ENCODE data around the gene EIF2S1.
"Not testable (repeated sequence)": the region's sequence is repeated elsewhere in the genome, so short reads cannot be mapped to it uniquely, and the experiment has no call there.

The EIF2S1 gene

DNA sequence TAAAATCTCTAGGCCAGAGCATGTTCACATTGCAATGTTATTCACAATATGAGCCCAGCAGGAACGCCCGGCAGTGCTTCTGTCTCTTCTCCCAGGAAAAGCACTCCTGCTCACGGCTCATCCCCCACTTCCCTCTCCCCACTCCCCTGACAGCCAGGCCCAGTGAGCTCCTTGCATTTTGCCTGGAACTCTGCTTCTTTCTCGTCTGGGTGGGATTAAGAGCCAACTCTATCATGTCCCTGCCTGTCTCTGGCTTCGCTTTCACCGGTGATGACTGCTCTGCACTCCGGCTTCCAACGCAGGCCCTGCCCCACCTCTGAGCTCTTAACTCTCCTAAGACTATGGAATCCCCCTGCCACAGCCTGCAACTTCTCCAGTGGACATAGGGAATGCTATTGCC, 49.3 kb downstream of the EIF2S1 start:
- Histone ChIP-seq H3K36me3 (ENCODE audit: control insufficient read depth in 5 of 5, insufficient read depth in 5 of 5, low read length in 5 of 5) (no peaks in the 10 kb centered on the region), H3K27ac (ENCODE audit: low read depth, low read length) (no peak overlapping the region), H3K9me3 (ENCODE audit: control insufficient read depth in 5 of 5, low read length in 5 of 5) (no peaks in the 10 kb centered on the region), H3K9ac (ENCODE audit: low read length in 5 of 5) (no peak overlapping the region), H3K27me3 (ENCODE audit: control insufficient read depth in 5 of 5, insufficient read depth in 4 of 5, low read length in 5 of 5) (peaks cover 7 to 13% (median 11%) of the 10 kb centered on the region in 5 donors), H3K4me3 (ENCODE audit: low read depth in 1 of 5, low read length in 5 of 5) (no peak overlapping the region), H3K4me1 (ENCODE audit: control insufficient read depth in 5 of 5, insufficient read depth in 5 of 5, low read length in 5 of 5) (peaks cover 0 to 19% (median 11%) of the 10 kb centered on the region in 5 donors)

- Histone ChIP-seq H3K36me3 (ENCODE audit: control insufficient read depth in 5 of 5, insufficient read depth in 5 of 5, low read length in 5 of 5) (no peaks in the 10 kb centered on the region), H3K4me1 (ENCODE audit: control insufficient read depth in 5 of 5, insufficient read depth in 5 of 5, low read length in 5 of 5) (peaks cover 0 to 19% (median 11%) of the 10 kb centered on the region in 5 donors), H3K27ac (ENCODE audit: low read depth, low read length) (no peak overlapping the region), H3K27me3 (ENCODE audit: control insufficient read depth in 5 of 5, insufficient read depth in 4 of 5, low read length in 5 of 5) (peaks cover 7 to 13% (median 11%) of the 10 kb centered on the region in 5 donors), H3K9ac (ENCODE audit: low read length in 5 of 5) (no peak overlapping the region), H3K4me3 (ENCODE audit: low read depth in 1 of 5, low read length in 5 of 5) (no peak overlapping the region), H3K9me3 (ENCODE audit: control insufficient read depth in 5 of 5, low read length in 5 of 5) (no peaks in the 10 kb centered on the region)
Observed at GRCh38 chr14:67410313-67410712, 50.2 kb downstream of the EIF2S1 start.

GRCh38 chr14:67411370-67411769, 51.2 kb downstream of the EIF2S1 start:
- Histone ChIP-seq H3K27me3 (ENCODE audit: control insufficient read depth in 5 of 5, insufficient read depth in 4 of 5, low read length in 5 of 5) (peaks cover 7 to 14% (median 12%) of the 10 kb centered on the region in 5 donors), H3K9ac (ENCODE audit: low read length in 5 of 5) (no peak overlapping the region)

DNA sequence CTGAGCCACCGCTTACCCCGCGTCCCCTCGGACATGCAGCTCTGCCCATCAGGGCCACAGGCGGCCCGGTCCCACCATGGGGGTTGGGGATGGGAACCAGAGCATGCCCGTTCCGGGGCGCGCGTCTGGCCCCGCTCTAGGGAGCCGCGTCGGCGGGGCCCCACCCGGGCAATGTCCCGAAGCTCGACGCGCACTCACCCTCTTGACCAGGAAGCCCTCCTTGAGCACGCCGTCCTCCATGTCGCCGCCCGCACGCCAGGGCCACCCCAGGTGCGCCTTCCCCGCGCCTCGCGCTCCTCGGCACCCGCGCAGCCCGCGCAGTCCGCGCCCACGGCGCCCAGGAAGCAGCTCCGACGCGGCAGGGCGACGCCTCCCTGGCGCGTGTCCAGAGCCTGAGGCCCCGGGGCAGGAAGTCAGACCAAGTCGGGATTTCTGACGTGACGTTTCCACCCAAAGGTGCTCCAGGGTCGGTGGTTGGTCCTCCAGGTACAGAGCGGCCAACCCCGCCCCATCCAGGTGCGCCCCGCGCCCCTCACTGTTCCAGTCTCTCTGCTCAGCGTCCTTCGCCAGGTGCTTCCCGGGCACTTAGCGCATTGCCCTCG, 51.8 kb downstream of the EIF2S1 start, which contains the start of gene PLEK2:
Gene PLEK2 (minus strand): TSS at position 346 of the 602 bp plus-strand sequence. CDS start 106 bp downstream, at position 240.
- no peak within 1 kb of the TSS for H3K9ac ChIP-seq (ENCODE audit: low read length in 5 of 5)
- H3K9me3 ChIP-seq (ENCODE audit: control insufficient read depth in 5 of 5, low read length in 5 of 5): no peaks in the 10 kb centered on the region
- peak within 1 kb of the TSS in 4 of 5 donors; percentile 39 to 66 (median 54) for H3K4me3 ChIP-seq (ENCODE audit: low read depth in 1 of 5, low read length in 5 of 5)
- H3K27me3 ChIP-seq (ENCODE audit: control insufficient read depth in 5 of 5, insufficient read depth in 4 of 5, low read length in 5 of 5): peaks cover 7 to 14% (median 12%) of the 10 kb centered on the region in 5 donors
- peaks cover 0 to 19% (median 11%) of the 10 kb centered on the region in 5 donors for H3K4me1 ChIP-seq (ENCODE audit: control insufficient read depth in 5 of 5, insufficient read depth in 5 of 5, low read length in 5 of 5)
- no peak within 1 kb of the TSS for H3K27ac ChIP-seq (ENCODE audit: low read depth, low read length)
- H3K36me3 ChIP-seq (ENCODE audit: control insufficient read depth in 5 of 5, insufficient read depth in 5 of 5, low read length in 5 of 5): no peaks in the 10 kb centered on the region

More at GRCh38 chr14:67411370-67411769, 51.2 kb downstream of the EIF2S1 start:
- Histone ChIP-seq H3K9me3 (ENCODE audit: control insufficient read depth in 5 of 5, low read length in 5 of 5) (no peaks in the 10 kb centered on the region), H3K36me3 (ENCODE audit: control insufficient read depth in 5 of 5, insufficient read depth in 5 of 5, low read length in 5 of 5) (no peaks in the 10 kb centered on the region), H3K27ac (ENCODE audit: low read depth, low read length) (no peak overlapping the region), H3K4me3 (ENCODE audit: low read depth in 1 of 5, low read length in 5 of 5) (peak overlapping the region in 3 of 5 donors; percentile 52 to 66 (median 57)), H3K4me1 (ENCODE audit: control insufficient read depth in 5 of 5, insufficient read depth in 5 of 5, low read length in 5 of 5) (peaks cover 0 to 19% (median 11%) of the 10 kb centered on the region in 5 donors)

DNA sequence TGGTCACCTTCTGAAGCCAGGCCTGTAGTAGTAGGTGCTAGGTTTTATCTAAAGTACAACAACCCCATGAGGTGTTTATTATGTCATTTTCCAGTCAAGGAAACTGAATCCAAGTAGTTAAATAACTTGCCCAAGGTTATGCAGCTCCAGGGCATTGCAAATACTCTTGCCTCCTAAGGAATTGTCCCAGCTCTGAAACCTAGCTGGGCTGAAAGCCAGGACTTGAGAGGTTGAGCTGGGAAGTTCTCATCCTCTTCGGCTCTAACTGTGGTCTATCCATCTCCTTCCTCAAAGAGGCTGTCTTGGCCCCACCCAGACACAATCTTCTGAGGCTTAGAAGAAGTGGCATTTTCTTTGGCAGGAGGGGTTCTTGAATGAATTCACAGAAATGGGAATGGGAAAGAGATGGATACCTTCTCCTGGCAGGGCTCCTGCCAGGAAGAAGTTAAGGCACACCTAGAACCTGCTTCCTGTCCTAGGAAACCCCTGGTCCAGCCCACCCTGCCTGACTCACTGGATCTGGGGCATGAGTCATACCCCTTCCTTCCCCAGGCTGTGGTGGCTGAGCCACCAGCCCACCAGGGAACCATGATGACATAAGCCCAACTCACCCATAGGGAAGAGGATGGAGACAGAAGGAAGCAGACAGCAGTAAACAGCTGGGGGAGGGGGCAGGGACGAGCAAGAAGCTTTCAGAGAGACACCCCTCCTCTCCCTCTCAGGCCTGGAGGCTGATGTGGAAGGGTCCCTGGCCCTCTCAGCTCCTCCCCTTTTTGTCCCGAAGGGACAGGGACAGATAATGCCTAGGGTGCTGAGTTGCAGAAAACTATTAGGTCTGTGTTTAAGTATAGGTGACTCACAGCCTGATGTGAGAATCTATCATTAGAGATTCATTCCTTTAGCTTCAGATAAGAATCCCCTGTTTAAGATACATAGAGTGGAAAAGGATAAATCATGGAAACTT, 54.0 kb downstream of the EIF2S1 start:
- Histone ChIP-seq H3K9ac (ENCODE audit: low read length in 5 of 5) (no peak overlapping the region), H3K4me3 (ENCODE audit: low read depth in 1 of 5, low read length in 5 of 5) (no peak overlapping the region), H3K36me3 (ENCODE audit: control insufficient read depth in 5 of 5, insufficient read depth in 5 of 5, low read length in 5 of 5) (no peaks in the 10 kb centered on the region), H3K27ac (ENCODE audit: low read depth, low read length) (no peak overlapping the region), H3K9me3 (ENCODE audit: control insufficient read depth in 5 of 5, low read length in 5 of 5) (no peaks in the 10 kb centered on the region), H3K4me1 (ENCODE audit: control insufficient read depth in 5 of 5, insufficient read depth in 5 of 5, low read length in 5 of 5) (peaks cover 0 to 19% (median 11%) of the 10 kb centered on the region in 5 donors), H3K27me3 (ENCODE audit: control insufficient read depth in 5 of 5, insufficient read depth in 4 of 5, low read length in 5 of 5) (peaks cover 7 to 14% (median 12%) of the 10 kb centered on the region in 5 donors)

DNA sequence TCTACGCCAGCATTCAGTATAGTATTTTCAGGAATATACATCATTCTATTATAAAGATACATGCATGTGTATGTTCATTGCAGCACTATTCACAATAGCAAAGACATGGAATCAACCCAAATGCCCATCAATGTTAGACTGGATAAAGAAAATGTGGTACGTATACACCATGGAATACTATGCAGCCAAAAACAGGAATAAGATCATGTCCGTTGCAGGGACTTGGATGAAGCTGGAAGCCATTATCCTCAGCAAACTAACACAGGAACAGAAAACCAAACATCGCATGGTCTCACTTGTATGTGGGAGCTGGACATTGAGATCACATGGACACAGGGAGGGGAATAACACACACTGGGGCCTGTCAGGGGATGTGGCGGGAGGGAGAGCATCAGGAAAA, 55.5 kb downstream of the EIF2S1 start:
- Histone ChIP-seq H3K27me3 (ENCODE audit: control insufficient read depth in 5 of 5, insufficient read depth in 4 of 5, low read length in 5 of 5) (peaks cover 7 to 14% (median 13%) of the 10 kb centered on the region in 5 donors), H3K4me1 (ENCODE audit: control insufficient read depth in 5 of 5, insufficient read depth in 5 of 5, low read length in 5 of 5) (peaks cover 0 to 19% (median 11%) of the 10 kb centered on the region in 5 donors)
- H3K9me3 ChIP-seq (ENCODE audit: control insufficient read depth in 5 of 5, low read length in 5 of 5); H3K36me3 ChIP-seq (ENCODE audit: control insufficient read depth in 5 of 5, insufficient read depth in 5 of 5, low read length in 5 of 5); H3K9ac ChIP-seq (ENCODE audit: low read length in 5 of 5); H3K4me3 ChIP-seq (ENCODE audit: low read depth in 1 of 5, low read length in 5 of 5); H3K27ac ChIP-seq (ENCODE audit: low read depth, low read length): not testable (repeated sequence)

- Histone ChIP-seq H3K36me3 (ENCODE audit: control insufficient read depth in 5 of 5, insufficient read depth in 5 of 5, low read length in 5 of 5) (no peaks in the 10 kb centered on the region), H3K27me3 (ENCODE audit: control insufficient read depth in 5 of 5, insufficient read depth in 4 of 5, low read length in 5 of 5) (peaks cover 7 to 14% (median 12%) of the 10 kb centered on the region in 5 donors), H3K4me1 (ENCODE audit: control insufficient read depth in 5 of 5, insufficient read depth in 5 of 5, low read length in 5 of 5) (peaks cover 0 to 19% (median 11%) of the 10 kb centered on the region in 5 donors), H3K27ac (ENCODE audit: low read depth, low read length) (no peak overlapping the region), H3K4me3 (ENCODE audit: low read depth in 1 of 5, low read length in 5 of 5) (no peak overlapping the region), H3K9ac (ENCODE audit: low read length in 5 of 5) (no peak overlapping the region), H3K9me3 (ENCODE audit: control insufficient read depth in 5 of 5, low read length in 5 of 5) (no peaks in the 10 kb centered on the region)
Observed at GRCh38 chr14:67416085-67416484, 56.0 kb downstream of the EIF2S1 start.

DNA sequence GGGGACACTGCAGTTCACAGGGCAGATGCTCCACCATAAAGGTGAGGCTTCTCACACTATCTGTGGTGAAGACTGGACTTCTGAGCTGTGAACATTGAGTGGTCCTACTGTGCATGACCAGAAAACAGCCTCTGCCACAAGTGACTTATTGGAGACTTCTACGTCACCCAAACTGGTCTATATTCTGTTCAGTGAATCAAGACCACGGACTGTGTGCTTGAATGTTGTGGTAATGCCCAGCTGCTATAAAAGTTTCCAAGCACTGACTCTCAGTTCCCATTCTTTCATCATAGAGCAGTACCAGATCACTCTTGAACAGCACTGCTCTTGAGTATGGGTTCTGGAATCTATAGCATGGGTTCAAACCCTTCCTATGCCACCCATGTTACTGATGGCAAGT, 56.7 kb downstream of the EIF2S1 start:
- Histone ChIP-seq H3K4me1 (ENCODE audit: control insufficient read depth in 5 of 5, insufficient read depth in 5 of 5, low read length in 5 of 5) (peaks cover 0 to 14% (median 7%) of the 10 kb centered on the region in 5 donors), H3K9ac (ENCODE audit: low read length in 5 of 5) (no peak overlapping the region), H3K36me3 (ENCODE audit: control insufficient read depth in 5 of 5, insufficient read depth in 5 of 5, low read length in 5 of 5) (no peaks in the 10 kb centered on the region), H3K27ac (ENCODE audit: low read depth, low read length) (no peak overlapping the region), H3K4me3 (ENCODE audit: low read depth in 1 of 5, low read length in 5 of 5) (no peak overlapping the region), H3K9me3 (ENCODE audit: control insufficient read depth in 5 of 5, low read length in 5 of 5) (no peaks in the 10 kb centered on the region), H3K27me3 (ENCODE audit: control insufficient read depth in 5 of 5, insufficient read depth in 4 of 5, low read length in 5 of 5) (peaks cover 0 to 10% (median 6%) of the 10 kb centered on the region in 5 donors)

DNA sequence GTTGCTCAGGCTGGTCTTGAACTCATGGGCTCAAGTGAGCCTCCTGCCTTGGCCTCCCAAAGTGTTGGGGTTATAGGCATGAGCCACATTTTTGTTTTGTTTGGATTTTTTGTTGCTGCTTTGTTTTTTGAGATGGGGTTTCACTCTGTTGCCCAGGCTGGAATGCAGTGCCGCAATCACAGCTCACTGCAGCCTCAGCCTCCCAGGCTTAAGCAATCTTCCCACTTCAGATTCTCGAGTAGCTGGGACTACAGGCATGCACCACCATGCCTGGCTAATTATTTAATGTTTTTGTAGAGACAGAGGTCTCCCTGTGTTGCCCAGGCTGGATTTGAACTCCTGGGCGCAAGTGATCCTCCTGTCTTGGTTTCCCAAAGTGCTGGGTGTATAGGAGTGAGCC, 57.5 kb downstream of the EIF2S1 start:
- H3K36me3 ChIP-seq (ENCODE audit: control insufficient read depth in 5 of 5, insufficient read depth in 5 of 5, low read length in 5 of 5): no peaks in the 10 kb centered on the region
- peaks cover 0 to 4% (median 0%) of the 10 kb centered on the region in 5 donors for H3K27me3 ChIP-seq (ENCODE audit: control insufficient read depth in 5 of 5, insufficient read depth in 4 of 5, low read length in 5 of 5)
- H3K27ac ChIP-seq (ENCODE audit: low read depth, low read length): no peak overlapping the region
- no peaks in the 10 kb centered on the region for H3K9me3 ChIP-seq (ENCODE audit: control insufficient read depth in 5 of 5, low read length in 5 of 5)
- no peak overlapping the region for H3K4me3 ChIP-seq (ENCODE audit: low read depth in 1 of 5, low read length in 5 of 5)
- H3K4me1 ChIP-seq (ENCODE audit: control insufficient read depth in 5 of 5, insufficient read depth in 5 of 5, low read length in 5 of 5): peaks cover 0 to 8% (median 0%) of the 10 kb centered on the region in 5 donors
- H3K9ac ChIP-seq (ENCODE audit: low read length in 5 of 5): no peak overlapping the region

Measured in subcutaneous abdominal adipose tissue (tissue), 5 donors.